HEK293 (cell line): Measurements from ENCODE around the gene ZNF26.

Experiments
- CTCF ChIP-seq: fragments of 450-650 bp; formaldehyde crosslinking; IDR thresholded peaks from 2 replicates; pipeline ENCODE4 v1.5.1; 2016; ENCODE audit warnings: missing biosample characterization, missing genetic modification characterization
- KLF16 ChIP-seq: fragments of 450-650 bp; formaldehyde crosslinking; IDR thresholded peaks from 2 replicates; pipeline ENCODE4 v1.5.1; 2017; ENCODE audit warnings: missing biosample characterization, missing genetic modification characterization
- YY1 ChIP-seq: fragments of 450-650 bp; formaldehyde crosslinking; IDR thresholded peaks from 2 replicates; pipeline ENCODE4 v1.5.1; 2018; ENCODE audit warnings: missing biosample characterization, missing genetic modification characterization
- ZNF112 ChIP-seq: fragments of 450-650 bp; formaldehyde crosslinking; IDR thresholded peaks from 2 replicates; pipeline ENCODE4 v1.5.0; 2017; ENCODE audit warnings: missing biosample characterization, missing genetic modification characterization
- ZNF302 ChIP-seq: fragments of 450-650 bp; formaldehyde crosslinking; IDR thresholded peaks from 2 replicates; pipeline ENCODE4 v1.5.1; 2016; ENCODE audit warnings: missing biosample characterization, missing genetic modification characterization, low read depth
- ZNF560 ChIP-seq: fragments of 450-650 bp; formaldehyde crosslinking; IDR thresholded peaks from 2 replicates; pipeline ENCODE4 v1.5.1; 2017; ENCODE audit warnings: missing biosample characterization, missing genetic modification characterization, borderline replicate concordance

- TF ChIP-seq CTCF (tag by site-specific recombination): no peak
- no peak for TF ChIP-seq ZNF302 (tag by site-specific recombination)
- no peak for TF ChIP-seq YY1
- no peak for TF ChIP-seq ZNF560 (tag by site-specific recombination)
- no peak for TF ChIP-seq ZNF112 (tag by site-specific recombination)
- TF ChIP-seq KLF16 (tag by site-specific recombination): no peak
These were observed 13.8 kb upstream of the ZNF26 start for GRCh38 chr12:132972374-132972773.
